ENCODE measurements around the gene RPL14.

- TF ChIP-seq SP1 (IDR thresholded peaks at IDR 0.05) (no peak), CTCF (IDR thresholded peaks at IDR 0.05; ENCODE audit: low read depth, low read length, missing input control) (no peak), JUND (IDR thresholded peaks at IDR 0.05) (no peak), RAD21 (IDR thresholded peaks at IDR 0.05) (no peak), FOXA1 (IDR thresholded peaks at IDR 0.05) (no peak), TAF1 (conservative IDR thresholded peaks at IDR 0.05) (no peak), YY1 (IDR thresholded peaks at IDR 0.05) (no peak), EGR1 (IDR thresholded peaks at IDR 0.05; ENCODE audit: low read depth in 2 of 2) (no peak), FOXA2 (IDR thresholded peaks at IDR 0.05) (no peak), GABPA (IDR thresholded peaks at IDR 0.05 in 1 of 2, conservative IDR thresholded peaks at IDR 0.05 in 1 of 2) (no peak)
- TF ChIP-seq, protein P1, sequence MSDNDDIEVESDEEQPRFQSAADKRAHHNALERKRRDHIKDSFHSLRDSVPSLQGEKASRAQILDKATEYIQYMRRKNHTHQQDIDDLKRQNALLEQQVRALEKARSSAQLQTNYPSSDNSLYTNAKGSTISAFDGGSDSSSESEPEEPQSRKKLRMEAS (IDR thresholded peaks at IDR 0.05), result no peak
- TF ChIP-seq, protein P2, sequence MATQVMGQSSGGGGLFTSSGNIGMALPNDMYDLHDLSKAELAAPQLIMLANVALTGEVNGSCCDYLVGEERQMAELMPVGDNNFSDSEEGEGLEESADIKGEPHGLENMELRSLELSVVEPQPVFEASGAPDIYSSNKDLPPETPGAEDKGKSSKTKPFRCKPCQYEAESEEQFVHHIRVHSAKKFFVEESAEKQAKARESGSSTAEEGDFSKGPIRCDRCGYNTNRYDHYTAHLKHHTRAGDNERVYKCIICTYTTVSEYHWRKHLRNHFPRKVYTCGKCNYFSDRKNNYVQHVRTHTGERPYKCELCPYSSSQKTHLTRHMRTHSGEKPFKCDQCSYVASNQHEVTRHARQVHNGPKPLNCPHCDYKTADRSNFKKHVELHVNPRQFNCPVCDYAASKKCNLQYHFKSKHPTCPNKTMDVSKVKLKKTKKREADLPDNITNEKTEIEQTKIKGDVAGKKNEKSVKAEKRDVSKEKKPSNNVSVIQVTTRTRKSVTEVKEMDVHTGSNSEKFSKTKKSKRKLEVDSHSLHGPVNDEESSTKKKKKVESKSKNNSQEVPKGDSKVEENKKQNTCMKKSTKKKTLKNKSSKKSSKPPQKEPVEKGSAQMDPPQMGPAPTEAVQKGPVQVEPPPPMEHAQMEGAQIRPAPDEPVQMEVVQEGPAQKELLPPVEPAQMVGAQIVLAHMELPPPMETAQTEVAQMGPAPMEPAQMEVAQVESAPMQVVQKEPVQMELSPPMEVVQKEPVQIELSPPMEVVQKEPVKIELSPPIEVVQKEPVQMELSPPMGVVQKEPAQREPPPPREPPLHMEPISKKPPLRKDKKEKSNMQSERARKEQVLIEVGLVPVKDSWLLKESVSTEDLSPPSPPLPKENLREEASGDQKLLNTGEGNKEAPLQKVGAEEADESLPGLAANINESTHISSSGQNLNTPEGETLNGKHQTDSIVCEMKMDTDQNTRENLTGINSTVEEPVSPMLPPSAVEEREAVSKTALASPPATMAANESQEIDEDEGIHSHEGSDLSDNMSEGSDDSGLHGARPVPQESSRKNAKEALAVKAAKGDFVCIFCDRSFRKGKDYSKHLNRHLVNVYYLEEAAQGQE (IDR thresholded peaks at IDR 0.05), result no peak
These were observed 6.4 kb downstream of the RPL14 start for GRCh38 chr3:40463579-40463978.
